ENCODE data around the gene YIPF3.
"Not testable (repeated sequence)": the region's sequence is repeated elsewhere in the genome, so short reads cannot be mapped to it uniquely, and the experiment has no call there.

YIPF3 gene

GRCh38 chr6:43509984-43510826 is 6.5 kb downstream of the YIPF3 start, which contains the start of gene LRRC73:
Gene LRRC73 (minus strand): TSS chr6:43510346. CDS start chr6:43509785, 561 bp downstream.
- in situ Hi-C loops (cut with MboI; ENCODE audit: low sequenced_read_pairs): no loop called here

DNA sequence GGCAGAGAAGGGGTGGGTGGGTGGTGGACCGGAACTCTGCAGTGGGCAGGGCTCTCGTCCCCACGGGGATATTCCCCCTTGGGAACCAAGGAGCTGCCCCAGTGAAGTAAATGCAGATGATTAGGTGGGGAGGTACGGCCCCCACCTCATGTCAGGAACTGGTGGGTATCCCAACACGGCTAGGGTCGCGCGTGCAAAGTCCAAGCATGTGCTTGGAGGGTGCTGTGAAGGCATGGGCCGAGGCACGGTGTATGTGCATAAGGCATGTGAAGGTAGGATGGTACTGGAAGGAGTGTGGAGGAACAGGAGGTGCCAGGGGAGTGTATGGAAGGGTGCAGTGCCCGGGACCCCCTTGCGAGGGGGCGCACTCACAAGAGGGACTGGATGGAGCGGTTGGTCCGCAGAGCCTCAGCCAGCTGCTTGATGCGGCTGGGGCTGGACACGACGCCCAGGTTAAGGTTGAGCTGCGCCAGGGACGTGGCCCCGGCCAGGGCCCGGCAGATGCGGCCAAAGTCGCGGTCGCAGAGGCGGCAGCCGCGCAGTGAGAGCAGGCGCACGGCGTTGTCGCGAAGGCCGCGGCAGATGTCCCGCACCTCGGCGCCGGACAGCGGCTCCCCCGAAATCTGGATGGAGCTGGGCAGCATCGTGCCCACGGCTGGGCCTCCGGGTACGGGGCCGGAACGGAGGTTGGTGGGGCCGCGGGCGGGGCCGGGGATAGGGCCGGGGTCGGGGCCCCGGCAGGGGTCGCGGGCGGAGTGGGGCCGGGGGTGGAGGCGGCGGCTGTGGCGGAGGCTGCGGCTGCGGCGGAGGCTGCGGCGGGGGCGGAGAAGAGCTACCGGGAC is 7.4 kb downstream of the YIPF3 start:
- in situ Hi-C loops (cut with MboI; ENCODE audit: low sequenced_read_pairs): no loop called here

GRCh38 chr6:43508481-43509141 is 8.1 kb downstream of the YIPF3 start:
- in situ Hi-C loops (cut with MboI; ENCODE audit: low sequenced_read_pairs): no loop called here

GRCh38 chr6:43506667-43507471 is 9.9 kb downstream of the YIPF3 start:
- in situ Hi-C loops (cut with MboI; ENCODE audit: low sequenced_read_pairs): no loop called here

DNA sequence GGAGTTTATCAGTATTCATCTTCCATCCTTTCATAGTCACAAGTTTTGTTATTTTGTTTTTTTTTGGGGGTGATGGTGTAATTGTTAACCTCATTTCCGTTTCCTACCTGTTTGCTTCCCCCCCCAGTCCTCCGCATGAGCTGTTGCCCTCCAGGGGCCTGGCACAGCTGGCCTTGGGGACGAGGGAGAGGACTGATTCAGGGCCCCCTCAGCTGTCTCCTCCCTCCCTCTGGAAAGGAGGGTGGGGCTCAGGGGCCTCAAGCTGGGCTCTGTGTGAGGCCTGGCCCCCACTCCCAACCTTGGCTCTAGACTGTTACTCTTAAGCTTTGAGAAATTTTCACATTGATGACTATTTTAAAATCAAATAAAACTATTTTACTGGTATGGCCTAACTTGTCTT is 10.6 kb downstream of the YIPF3 start:
- in situ Hi-C loops (cut with MboI; ENCODE audit: low sequenced_read_pairs): no loop called here

DNA sequence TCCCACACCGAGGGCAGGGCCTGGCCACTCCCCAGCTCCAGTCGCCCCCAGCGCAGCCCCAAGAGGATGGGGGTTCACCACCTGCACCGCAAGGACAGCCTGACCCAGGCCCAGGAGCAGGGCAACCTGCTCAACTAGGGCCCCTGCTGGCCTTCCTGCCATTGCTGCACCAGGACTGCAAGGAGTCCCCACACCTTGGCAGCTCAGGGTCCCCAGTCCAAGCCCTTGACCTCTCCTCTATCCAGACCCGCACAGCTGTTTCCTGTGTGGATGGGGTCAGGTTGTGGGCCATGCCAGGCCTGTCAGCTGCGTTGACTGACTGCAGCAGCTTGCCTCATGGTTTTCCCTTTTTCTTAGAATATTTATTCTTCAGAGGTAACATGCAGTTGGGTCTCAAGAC is 11.0 kb downstream of the YIPF3 start:
- in situ Hi-C loops (cut with MboI; ENCODE audit: low sequenced_read_pairs): no loop called here

DNA sequence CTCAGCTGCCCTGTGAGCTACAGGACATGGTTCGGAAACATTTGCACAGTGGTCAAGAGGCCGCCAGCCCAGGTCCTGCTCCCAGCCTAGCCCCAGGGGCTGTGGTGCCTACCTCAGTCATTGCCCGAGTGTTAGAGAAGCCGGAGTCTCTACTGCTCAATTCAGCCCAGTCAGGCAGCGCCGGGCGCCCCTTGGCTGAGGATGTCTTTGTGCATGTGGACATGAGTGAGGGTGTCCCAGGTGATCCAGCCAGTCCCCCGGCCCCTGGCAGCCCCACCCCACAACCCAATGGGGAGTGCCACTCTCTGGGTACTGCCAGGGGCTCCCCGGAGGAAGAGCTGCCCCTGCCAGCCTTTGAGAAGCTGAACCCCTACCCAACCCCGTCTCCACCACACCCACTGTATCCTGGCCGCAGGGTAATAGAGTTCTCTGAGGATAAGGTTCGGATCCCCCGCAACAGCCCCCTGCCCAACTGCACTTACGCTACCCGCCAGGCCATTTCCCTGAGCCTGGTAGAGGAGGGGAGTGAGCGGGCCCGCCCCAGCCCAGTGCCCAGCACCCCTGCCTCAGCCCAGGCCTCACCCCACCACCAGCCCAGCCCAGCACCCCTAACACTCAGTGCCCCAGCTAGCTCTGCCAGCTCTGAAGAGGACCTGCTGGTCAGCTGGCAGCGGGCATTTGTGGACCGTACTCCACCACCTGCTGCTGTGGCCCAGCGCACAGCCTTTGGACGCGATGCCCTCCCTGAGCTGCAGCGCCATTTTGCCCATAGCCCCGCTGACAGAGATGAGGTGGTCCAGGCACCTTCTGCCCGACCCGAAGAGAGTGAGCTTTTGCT is 11.8 kb downstream of the YIPF3 start:
- in situ Hi-C loops (cut with MboI; ENCODE audit: low sequenced_read_pairs): no loop called here

DNA sequence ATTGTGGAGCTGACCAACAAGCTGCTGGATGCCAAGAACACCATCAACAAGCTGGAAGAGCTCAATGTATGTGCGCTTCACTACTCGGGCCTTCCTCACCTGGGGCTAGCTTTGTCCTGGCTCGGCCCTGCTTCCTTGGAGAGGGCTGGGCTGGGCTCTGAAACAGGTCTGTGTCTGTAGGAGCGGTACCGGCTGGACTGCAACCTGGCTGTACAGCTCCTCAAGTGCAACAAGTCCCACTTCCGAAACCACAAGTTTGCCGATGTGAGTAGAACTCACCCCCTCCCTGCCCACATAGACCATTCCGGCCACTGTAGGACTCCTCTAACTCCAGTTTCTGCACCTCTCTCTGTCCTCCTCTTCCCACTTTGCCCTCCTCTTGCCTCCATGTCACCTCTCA is 13.3 kb downstream of the YIPF3 start:
- in situ Hi-C loops (cut with MboI; ENCODE audit: low sequenced_read_pairs): no loop called here

GRCh38 chr6:43502666-43503065 is 14.1 kb downstream of the YIPF3 start:
- in situ Hi-C loops (cut with MboI; ENCODE audit: low sequenced_read_pairs): no loop called here

- in situ Hi-C loops (cut with MboI; ENCODE audit: low sequenced_read_pairs): no loop called here
These were observed 15.8 kb downstream of the YIPF3 start for GRCh38 chr6:43500921-43501320.

DNA sequence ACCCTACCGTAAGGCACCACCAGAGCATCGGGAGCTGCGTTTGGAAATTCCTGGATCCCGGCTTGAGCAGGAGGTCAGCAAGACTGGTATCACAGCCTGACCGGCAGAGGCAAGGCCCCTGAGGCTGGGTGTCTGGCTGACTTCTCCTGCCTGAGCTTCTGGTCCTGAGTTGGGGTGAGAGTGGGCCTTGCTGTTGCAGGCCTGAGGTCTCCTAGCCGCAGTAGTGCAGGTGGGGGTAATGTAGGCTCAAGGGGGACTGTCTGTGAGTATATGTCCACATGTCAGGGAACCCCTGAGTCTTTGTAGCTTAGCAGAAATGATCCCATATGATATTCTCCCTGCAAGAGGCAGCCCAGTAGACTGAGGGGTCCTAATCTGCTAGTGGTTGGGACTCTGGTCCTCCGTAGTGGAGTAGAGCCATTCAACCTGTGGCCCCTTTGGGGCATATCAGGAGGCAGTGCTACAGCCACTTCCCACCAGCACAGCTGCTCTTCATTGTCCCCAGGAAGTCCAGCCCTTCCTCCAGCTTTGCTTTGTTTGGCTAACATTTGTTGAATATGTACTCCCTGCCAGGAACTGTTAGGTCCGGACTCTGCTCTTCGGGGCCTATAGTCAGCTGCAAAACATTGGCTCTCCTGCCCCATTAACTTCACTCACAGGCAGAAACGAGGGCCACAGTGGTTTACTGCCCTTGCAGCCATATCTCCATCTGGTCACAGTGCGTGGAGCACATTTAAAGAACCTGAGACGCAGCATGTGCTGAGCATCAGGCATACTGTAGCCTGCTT is 17.5 kb downstream of the YIPF3 start:
- in situ Hi-C loops (cut with MboI; ENCODE audit: low sequenced_read_pairs): no loop called here

DNA sequence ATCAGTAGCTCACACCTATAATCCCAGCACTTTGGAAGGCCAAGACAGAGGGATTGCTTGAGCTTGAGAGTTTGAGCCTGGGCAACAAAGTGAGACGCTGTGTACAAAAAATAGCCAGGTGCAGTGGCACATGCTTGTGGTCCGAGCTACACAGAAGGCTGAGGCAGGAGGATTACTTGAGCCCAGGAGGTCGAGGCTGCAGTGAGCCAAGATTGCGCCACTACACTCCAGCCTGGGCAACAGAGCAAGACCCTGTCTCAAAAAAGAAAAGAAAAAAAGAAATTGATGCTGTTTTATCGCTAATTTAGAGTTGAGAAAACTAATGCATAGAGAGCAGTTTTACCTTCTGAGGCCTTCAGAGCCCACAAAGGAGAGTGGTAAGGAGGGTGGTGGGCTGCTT is 18.4 kb downstream of the YIPF3 start:
- in situ Hi-C loops (cut with MboI; ENCODE audit: low sequenced_read_pairs): not testable (repeated sequence)

DNA sequence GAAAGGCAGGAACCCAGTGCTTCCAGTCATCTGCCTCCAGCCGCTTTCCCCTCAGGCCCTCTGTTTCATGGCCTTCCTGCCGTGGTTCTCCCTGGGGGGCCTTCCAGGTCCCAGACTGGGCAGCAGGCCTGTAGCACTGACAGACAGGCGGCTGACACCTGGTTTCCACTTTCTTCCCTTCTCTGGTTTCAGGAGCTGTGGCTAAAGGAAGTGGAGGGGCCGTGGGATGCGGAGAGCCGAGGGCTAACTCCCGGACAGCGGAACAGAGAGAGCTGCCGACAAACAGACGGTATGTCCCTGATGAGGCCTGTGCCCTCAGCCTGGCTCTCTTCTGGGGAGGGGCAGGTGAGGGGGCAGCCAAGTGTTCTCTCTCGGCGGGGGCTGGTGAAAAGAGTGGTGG is 19.0 kb downstream of the YIPF3 start:
- in situ Hi-C loops (cut with MboI; ENCODE audit: low sequenced_read_pairs): no loop called here

DNA sequence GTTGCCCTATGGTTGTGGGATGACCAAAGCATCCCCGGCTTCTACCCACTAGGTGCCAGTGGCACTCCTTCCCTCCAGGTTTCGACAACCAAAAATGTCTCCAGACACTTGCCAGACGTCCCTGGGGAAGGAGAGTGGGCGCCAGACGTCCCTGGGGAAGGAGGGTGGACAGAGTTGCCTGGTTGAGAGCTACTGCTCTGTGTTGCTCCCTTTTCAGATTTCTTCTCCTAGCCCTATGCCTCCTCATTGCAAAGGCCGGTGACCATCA is 19.7 kb downstream of the YIPF3 start:
- in situ Hi-C loops (cut with MboI; ENCODE audit: low sequenced_read_pairs): no loop called here

GRCh38 chr6:43496370-43497128 is 20.2 kb downstream of the YIPF3 start:
- in situ Hi-C loops (cut with MboI; ENCODE audit: low sequenced_read_pairs): no loop called here

DNA sequence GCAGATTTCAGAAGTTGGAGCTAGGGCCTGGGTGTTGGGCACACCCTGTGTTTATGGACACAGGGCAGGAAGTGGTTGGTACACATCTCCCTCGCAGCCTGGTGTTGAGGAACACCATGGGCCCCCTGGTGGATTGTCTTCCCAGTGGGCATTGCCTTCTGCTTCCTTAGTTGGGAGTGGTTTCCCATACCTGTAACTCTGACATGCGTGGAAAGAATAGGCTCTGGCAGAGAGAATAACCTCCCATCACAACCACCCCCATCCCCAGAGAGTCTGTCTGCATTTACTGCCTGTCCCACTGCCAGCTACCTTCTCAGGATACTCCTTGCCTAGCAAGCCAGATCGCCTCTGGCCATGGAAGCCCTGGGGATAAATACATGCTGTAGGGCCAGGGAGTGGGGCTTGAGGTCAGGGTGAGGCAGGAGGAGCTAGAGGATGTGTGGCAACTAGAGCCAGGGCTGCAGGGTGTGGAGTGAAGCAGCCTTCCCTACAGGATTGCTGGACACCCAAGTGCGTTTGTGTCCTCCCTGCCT is 21.3 kb downstream of the YIPF3 start:
- in situ Hi-C loops (cut with MboI; ENCODE audit: low sequenced_read_pairs): no loop called here

GRCh38 chr6:43494766-43495165 is 22.0 kb downstream of the YIPF3 start:
- in situ Hi-C loops (cut with MboI; ENCODE audit: low sequenced_read_pairs): no loop called here

- in situ Hi-C loops (cut with MboI; ENCODE audit: low sequenced_read_pairs): no loop called here
These were observed 22.4 kb downstream of the YIPF3 start for GRCh38 chr6:43494321-43494720.
